ENCODE results near the gene ROMO1.

The ROMO1 gene

GRCh38 chr20:35698298-35699126, 693 bp upstream of the ROMO1 start:
- peak overlapping the region; percentile 79 for H3K4me2 ChIP-seq (ENCODE audit: low read length)
- no peak overlapping the region for H3K23ac ChIP-seq (ENCODE audit: low read length)
- WGBS (ENCODE audit: extremely low coverage, insufficient coverage, low lambda C conversion rate) = no CpG with 5 or more reads among the region's 37 CpGs
- H3K4ac ChIP-seq (ENCODE audit: low read depth, low read length) = peak overlapping the region; percentile 47
- H4K8ac ChIP-seq (ENCODE audit: low read depth, low read length) = no peak overlapping the region
- no peaks in the 10 kb centered on the region for H3K27me3 ChIP-seq (ENCODE audit: insufficient read depth, low read length, poor library complexity)
- H2BK5ac ChIP-seq (ENCODE audit: low read length) = no peak overlapping the region
- H3K56ac ChIP-seq (ENCODE audit: low read length) = peak overlapping the region; percentile 83
- H3K79me2 ChIP-seq (ENCODE audit: control insufficient read depth, insufficient read depth, low read length) = peaks cover 1% of the 10 kb centered on the region
- no peak overlapping the region for H2BK15ac ChIP-seq (replicated peaks; ENCODE audit: low read depth)
- H3K79me1 ChIP-seq (ENCODE audit: low read length) = peaks cover 2% of the 10 kb centered on the region
- no peak overlapping the region for H3K18ac ChIP-seq (ENCODE audit: low read length)
- H3K4me1 ChIP-seq (ENCODE audit: control insufficient read depth, low read depth, low read length) = no peaks in the 10 kb centered on the region
- peak; percentile 34 for DNase-seq
- peak overlapping the region; percentile 56 for H3K4me3 ChIP-seq (ENCODE audit: low read length)
- peak overlapping the region; percentile 83 for H3K27ac ChIP-seq (ENCODE audit: low read depth, low read length)
- H2BK120ac ChIP-seq (ENCODE audit: low read depth, low read length) = no peak overlapping the region
- H4K5ac ChIP-seq (ENCODE audit: low read length) = no peak overlapping the region
- no peaks in the 10 kb centered on the region for H3K36me3 ChIP-seq (ENCODE audit: control insufficient read depth, insufficient read depth, low read length)
- peak overlapping the region; percentile 98 for H3K9ac ChIP-seq (ENCODE audit: low read length)
- no peak overlapping the region for H2AK5ac ChIP-seq (ENCODE audit: low read length)

- Histone ChIP-seq H3K79me2 (ENCODE audit: control insufficient read depth, insufficient read depth, low read length) (peaks cover 1% of the 10 kb centered on the region), H3K56ac (ENCODE audit: low read length) (peak overlapping the region; percentile 100), H3K4me3 (ENCODE audit: low read length) (peak overlapping the region; percentile 98), H3K27ac (ENCODE audit: low read depth, low read length) (peak overlapping the region; percentile 83), H3K23ac (ENCODE audit: low read length) (no peak overlapping the region), H3K79me1 (ENCODE audit: low read length) (peaks cover 2% of the 10 kb centered on the region), H3K9ac (ENCODE audit: low read length) (peak overlapping the region; percentile 98), H2AK5ac (ENCODE audit: low read length) (no peak overlapping the region), H3K4me2 (ENCODE audit: low read length) (peak overlapping the region; percentile 95), H2BK15ac (replicated peaks; ENCODE audit: low read depth) (no peak overlapping the region), H2BK120ac (ENCODE audit: low read depth, low read length) (no peak overlapping the region), H4K5ac (ENCODE audit: low read length) (no peak overlapping the region), H3K4ac (ENCODE audit: low read depth, low read length) (no peak overlapping the region), H3K4me1 (ENCODE audit: control insufficient read depth, low read depth, low read length) (no peaks in the 10 kb centered on the region), H2BK5ac (ENCODE audit: low read length) (no peak overlapping the region), H3K36me3 (ENCODE audit: control insufficient read depth, insufficient read depth, low read length) (peaks cover 3% of the 10 kb centered on the region), H4K8ac (ENCODE audit: low read depth, low read length) (no peak overlapping the region), H3K27me3 (ENCODE audit: insufficient read depth, low read length, poor library complexity) (no peaks in the 10 kb centered on the region), H3K18ac (ENCODE audit: low read length) (no peak overlapping the region)
- no peak for DNase-seq
- no CpG with 5 or more reads among the region's 6 CpGs for WGBS (ENCODE audit: extremely low coverage, insufficient coverage, low lambda C conversion rate)
These were observed 886 bp downstream of the ROMO1 start for GRCh38 chr20:35699957-35700624.

- Histone ChIP-seq H3K79me1 (ENCODE audit: low read length) (peaks cover 2% of the 10 kb centered on the region), H3K79me2 (ENCODE audit: control insufficient read depth, insufficient read depth, low read length) (peaks cover 1% of the 10 kb centered on the region), H3K23ac (ENCODE audit: low read length) (no peak overlapping the region), H3K4me1 (ENCODE audit: control insufficient read depth, low read depth, low read length) (no peaks in the 10 kb centered on the region), H3K36me3 (ENCODE audit: control insufficient read depth, insufficient read depth, low read length) (peaks cover 4% of the 10 kb centered on the region), H3K4me2 (ENCODE audit: low read length) (no peak overlapping the region), H3K4ac (ENCODE audit: low read depth, low read length) (no peak overlapping the region), H3K18ac (ENCODE audit: low read length) (no peak overlapping the region), H4K8ac (ENCODE audit: low read depth, low read length) (no peak overlapping the region), H2BK15ac (replicated peaks; ENCODE audit: low read depth) (no peak overlapping the region), H3K56ac (ENCODE audit: low read length) (no peak overlapping the region), H2BK5ac (ENCODE audit: low read length) (no peak overlapping the region), H2BK120ac (ENCODE audit: low read depth, low read length) (no peak overlapping the region), H3K27ac (ENCODE audit: low read depth, low read length) (no peak overlapping the region), H3K4me3 (ENCODE audit: low read length) (no peak overlapping the region), H4K5ac (ENCODE audit: low read length) (no peak overlapping the region), H3K9ac (ENCODE audit: low read length) (peak overlapping the region; percentile 98), H3K27me3 (ENCODE audit: insufficient read depth, low read length, poor library complexity) (no peaks in the 10 kb centered on the region), H2AK5ac (ENCODE audit: low read length) (no peak overlapping the region)
- WGBS (ENCODE audit: extremely low coverage, insufficient coverage, low lambda C conversion rate) = no CpG with 5 or more reads among the region's 7 CpGs
- DNase-seq = no peak
These were observed 1.5 kb downstream of the ROMO1 start for GRCh38 chr20:35700625-35701148.

GRCh38 chr20:35702051-35702823, 3.0 kb downstream of the ROMO1 start:
- H3K4me3 ChIP-seq (ENCODE audit: low read length) = no peak overlapping the region
- H2BK120ac ChIP-seq (ENCODE audit: low read depth, low read length) = no peak overlapping the region
- no peak overlapping the region for H3K23ac ChIP-seq (ENCODE audit: low read length)
- H3K4ac ChIP-seq (ENCODE audit: low read depth, low read length) = no peak overlapping the region
- no peak for DNase-seq
- H2BK5ac ChIP-seq (ENCODE audit: low read length) = no peak overlapping the region
- H4K8ac ChIP-seq (ENCODE audit: low read depth, low read length) = no peak overlapping the region
- H3K4me1 ChIP-seq (ENCODE audit: control insufficient read depth, low read depth, low read length) = no peaks in the 10 kb centered on the region
- peaks cover 4% of the 10 kb centered on the region for H3K36me3 ChIP-seq (ENCODE audit: control insufficient read depth, insufficient read depth, low read length)
- no CpG with 5 or more reads among the region's 12 CpGs for WGBS (ENCODE audit: extremely low coverage, insufficient coverage, low lambda C conversion rate)
- no peak overlapping the region for H3K4me2 ChIP-seq (ENCODE audit: low read length)
- H3K56ac ChIP-seq (ENCODE audit: low read length) = no peak overlapping the region
- no peak overlapping the region for H4K5ac ChIP-seq (ENCODE audit: low read length)
- H3K27ac ChIP-seq (ENCODE audit: low read depth, low read length) = no peak overlapping the region
- no peak overlapping the region for H3K18ac ChIP-seq (ENCODE audit: low read length)
- peaks cover 1% of the 10 kb centered on the region for H3K79me2 ChIP-seq (ENCODE audit: control insufficient read depth, insufficient read depth, low read length)
- no peak overlapping the region for H2BK15ac ChIP-seq (replicated peaks; ENCODE audit: low read depth)
- H3K79me1 ChIP-seq (ENCODE audit: low read length) = peaks cover 2% of the 10 kb centered on the region
- no peak overlapping the region for H3K9ac ChIP-seq (ENCODE audit: low read length)
- no peaks in the 10 kb centered on the region for H3K27me3 ChIP-seq (ENCODE audit: insufficient read depth, low read length, poor library complexity)
- no peak overlapping the region for H2AK5ac ChIP-seq (ENCODE audit: low read length)

- DNase-seq = no peak
These were observed 3.9 kb downstream of the ROMO1 start for GRCh38 chr20:35702824-35703695.

More at GRCh38 chr20:35702824-35703695, 3.9 kb downstream of the ROMO1 start:
- no peak overlapping the region for H3K4me2 ChIP-seq (ENCODE audit: low read length)
- peaks cover 2% of the 10 kb centered on the region for H3K79me1 ChIP-seq (ENCODE audit: low read length)
- no peaks in the 10 kb centered on the region for H3K27me3 ChIP-seq (ENCODE audit: insufficient read depth, low read length, poor library complexity)
- H3K18ac ChIP-seq (ENCODE audit: low read length) = no peak overlapping the region
- H3K36me3 ChIP-seq (ENCODE audit: control insufficient read depth, insufficient read depth, low read length) = peaks cover 4% of the 10 kb centered on the region
- no peak overlapping the region for H2BK5ac ChIP-seq (ENCODE audit: low read length)
- H3K4me3 ChIP-seq (ENCODE audit: low read length) = no peak overlapping the region
- H3K23ac ChIP-seq (ENCODE audit: low read length) = no peak overlapping the region
- no peak overlapping the region for H2BK120ac ChIP-seq (ENCODE audit: low read depth, low read length)
- no peak overlapping the region for H4K8ac ChIP-seq (ENCODE audit: low read depth, low read length)
- H3K4me1 ChIP-seq (ENCODE audit: control insufficient read depth, low read depth, low read length) = no peaks in the 10 kb centered on the region
- H2BK15ac ChIP-seq (replicated peaks; ENCODE audit: low read depth) = no peak overlapping the region
- H3K56ac ChIP-seq (ENCODE audit: low read length) = no peak overlapping the region
- H2AK5ac ChIP-seq (ENCODE audit: low read length) = no peak overlapping the region
- H3K4ac ChIP-seq (ENCODE audit: low read depth, low read length) = no peak overlapping the region
- H3K79me2 ChIP-seq (ENCODE audit: control insufficient read depth, insufficient read depth, low read length) = no peaks in the 10 kb centered on the region
- no peak overlapping the region for H3K9ac ChIP-seq (ENCODE audit: low read length)
- no CpG with 5 or more reads among the region's 4 CpGs for WGBS (ENCODE audit: extremely low coverage, insufficient coverage, low lambda C conversion rate)
- H4K5ac ChIP-seq (ENCODE audit: low read length) = no peak overlapping the region
- no peak overlapping the region for H3K27ac ChIP-seq (ENCODE audit: low read depth, low read length)

Measured in mesendoderm (in vitro differentiated cells).